ENCODE results near the gene FAH. TPM values are rescaled to one million over a fixed set of nuclear protein-coding genes. Genes with fewer than 3 reads are reported as not detected.

Gene FAH
- total and polyA plus RNA-seq, 2 donors (not counting 3 experiments of a cell fraction or from before 2014, with no cell fraction given), result 18.2 to 18.7 TPM

DNA sequence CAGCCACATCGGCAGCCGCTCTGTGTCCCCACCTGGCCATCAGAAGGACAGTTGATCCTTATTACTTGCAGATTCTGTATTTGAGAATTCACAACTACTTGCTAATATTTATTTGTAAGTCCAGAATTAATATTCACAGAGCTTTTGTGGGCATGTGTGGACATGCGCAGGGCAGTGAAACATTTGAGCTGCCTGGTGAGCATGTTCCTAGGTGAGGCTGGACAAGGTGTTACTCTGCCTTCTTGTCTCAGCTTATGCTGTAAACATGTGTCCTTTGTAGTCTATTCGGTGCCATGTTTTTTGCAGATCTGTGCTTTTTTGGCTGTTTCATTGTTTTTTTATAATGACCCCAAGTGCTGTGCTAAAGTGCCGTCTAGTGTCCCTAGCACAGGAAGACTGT lies 15.6 kb downstream of the FAH start:
- Histone ChIP-seq H3K27me3 (ENCODE audit: control insufficient read depth in 2 of 2, insufficient read depth in 2 of 2, low read length in 2 of 2) (no peaks in the 10 kb centered on the region), H3K9ac (replicated peaks; ENCODE audit: extremely low read depth, insufficient read depth, low read length) (no peak overlapping the region), H3K79me2 (ENCODE audit: control insufficient read depth, insufficient read depth, low read length) (no peaks in the 10 kb centered on the region), H3K27ac (ENCODE audit: insufficient read depth, low read depth, low read length) (no peak overlapping the region), H3K9me1 (replicated peaks; ENCODE audit: control insufficient read depth, extremely low read depth, insufficient read depth, low read length) (no peaks in the 10 kb centered on the region), H3K9me3 (replicated peaks; ENCODE audit: control insufficient read depth, insufficient read depth, low read length) (no peaks in the 10 kb centered on the region), H3K4me2 (ENCODE audit: insufficient read depth, low read length) (no peak overlapping the region), H3K36me3 (ENCODE audit: control insufficient read depth in 2 of 2, extremely low read depth in 1 of 2, insufficient read depth in 2 of 2, low read length in 2 of 2) (no peaks in the 10 kb centered on the region), H2AFZ (ENCODE audit: low read depth, low read length) (no peak overlapping the region), H3K4me3 (replicated peaks in 1 of 3; ENCODE audit: insufficient read depth in 1 of 3, low read depth in 1 of 3, low read length in 3 of 3) (no peak overlapping the region), H3K4me1 (ENCODE audit: control insufficient read depth, extremely low read depth, insufficient read depth, low read length) (no peaks in the 10 kb centered on the region), H4K20me1 (replicated peaks; ENCODE audit: control insufficient read depth, extremely low read depth, insufficient read depth, low read length) (no peaks in the 10 kb centered on the region)
- ChIA-PET POLR2A (no interaction called here), CTCF (interaction anchor here (0.7 kb wide), 1 partner anchor 12 kb away, joined by 4 read pairs; no protein-coding TSS in a partner anchor)
- intact Hi-C loops (cut with micrococcal nuclease) (no loop called here), dilution Hi-C loops (cut with MboI; ENCODE audit: extremely low pct_ligation_motif_present, low sequenced_read_pairs) (no loop called here)
- DNase-seq (ENCODE audit: low read depth, low spot score), result no peak
- TF ChIP-seq FOS (IDR thresholded peaks at IDR 0.05; ENCODE audit: borderline replicate concordance, insufficient read depth, low read length), result no peak
- TF ChIP-seq POLR2A (IDR thresholded peaks at IDR 0.05; ENCODE audit: low read depth, low read length), result no peak
- no peak for TF ChIP-seq MYC (IDR thresholded peaks at IDR 0.05; ENCODE audit: low read depth, low read length)
- TF ChIP-seq MAX (IDR thresholded peaks at IDR 0.05; ENCODE audit: insufficient read depth, insufficient read length), result no peak
- TF ChIP-seq EZH2 (IDR thresholded peaks at IDR 0.05; ENCODE audit: borderline replicate concordance, low read depth, low read length, severe bottlenecking), result no peak
- TF ChIP-seq GATA2 (IDR thresholded peaks at IDR 0.05; ENCODE audit: insufficient read depth, insufficient read length, low read depth, low read length), result no peak
- TF ChIP-seq JUN (IDR thresholded peaks at IDR 0.05; ENCODE audit: borderline replicate concordance, insufficient read depth, insufficient read length, low read depth), result no peak
- TF ChIP-seq POLR2AphosphoS5 (IDR thresholded peaks at IDR 0.05; ENCODE audit: insufficient read depth, low read depth, low read length), result no peak
- TF ChIP-seq, protein P1, sequence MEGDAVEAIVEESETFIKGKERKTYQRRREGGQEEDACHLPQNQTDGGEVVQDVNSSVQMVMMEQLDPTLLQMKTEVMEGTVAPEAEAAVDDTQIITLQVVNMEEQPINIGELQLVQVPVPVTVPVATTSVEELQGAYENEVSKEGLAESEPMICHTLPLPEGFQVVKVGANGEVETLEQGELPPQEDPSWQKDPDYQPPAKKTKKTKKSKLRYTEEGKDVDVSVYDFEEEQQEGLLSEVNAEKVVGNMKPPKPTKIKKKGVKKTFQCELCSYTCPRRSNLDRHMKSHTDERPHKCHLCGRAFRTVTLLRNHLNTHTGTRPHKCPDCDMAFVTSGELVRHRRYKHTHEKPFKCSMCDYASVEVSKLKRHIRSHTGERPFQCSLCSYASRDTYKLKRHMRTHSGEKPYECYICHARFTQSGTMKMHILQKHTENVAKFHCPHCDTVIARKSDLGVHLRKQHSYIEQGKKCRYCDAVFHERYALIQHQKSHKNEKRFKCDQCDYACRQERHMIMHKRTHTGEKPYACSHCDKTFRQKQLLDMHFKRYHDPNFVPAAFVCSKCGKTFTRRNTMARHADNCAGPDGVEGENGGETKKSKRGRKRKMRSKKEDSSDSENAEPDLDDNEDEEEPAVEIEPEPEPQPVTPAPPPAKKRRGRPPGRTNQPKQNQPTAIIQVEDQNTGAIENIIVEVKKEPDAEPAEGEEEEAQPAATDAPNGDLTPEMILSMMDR (IDR thresholded peaks at IDR 0.05; ENCODE audit: extremely low read depth in 1 of 2, insufficient read depth in 1 of 2, low read depth in 1 of 2, low read length in 2 of 2), result no peak
- BruUV-seq (replicated peaks), result no TSS peak
- no peak for FAIRE-seq

Data from endothelial cell of umbilical vein (primary cell).